SK-N-SH (cell line): ENCODE results near the gene PPP1CA.

Source experiments
- CTCF ChIP-seq: fragments of 200-600 bp; sonication (generic); IDR thresholded peaks from 2 replicates; pipeline ENCODE4 v1.6.1; 2017; ENCODE audit warnings: antibody characterized with exemption, mild to moderate bottlenecking, moderate library complexity
- FOXM1 ChIP-seq: IDR thresholded peaks from 2 replicates; pipeline ENCODE4 v1.4.0; 2012; ENCODE audit warnings: low read depth, mild to moderate bottlenecking
- GATA2 ChIP-seq: sonication (generic); formaldehyde crosslinking; IDR thresholded peaks from 2 replicates; pipeline ENCODE4 v1.5.0; 2020; ENCODE audit warnings: mild to moderate bottlenecking, missing genetic modification reagents
- MAX ChIP-seq: IDR thresholded peaks from 2 replicates; pipeline ENCODE4 v1.4.0; 2012; ENCODE audit warnings: low read depth
- POLR2AphosphoS5 ChIP-seq: IDR thresholded peaks from 2 replicates; pipeline ENCODE4 v1.6.1; 2012; ENCODE audit warnings: low read depth, low read length
- RAD21 ChIP-seq: IDR thresholded peaks from 2 replicates; pipeline ENCODE4 v1.6.1; 2012; ENCODE audit warnings: mild to moderate bottlenecking, low read length
- REST ChIP-seq: IDR thresholded peaks from 2 replicates; pipeline ENCODE4 v1.6.1; 2012; ENCODE audit warnings: mild to moderate bottlenecking, low read depth, low read length, moderate library complexity

GRCh38 chr11:67405196-67405567 lies 3.5 kb upstream of the PPP1CA start:
- TF ChIP-seq REST (no peak), MAX (no peak), CTCF (no peak), FOXM1 (no peak), POLR2AphosphoS5 (no peak), RAD21 (no peak), GATA2 (no peak)
